ENCODE data around the gene RPS6KA5.

GRCh38 chr14:91008759-91009409, 51.6 kb downstream of the RPS6KA5 start:
- TF ChIP-seq CTCF (IDR thresholded peaks at IDR 0.05) = no peak
- no peak for TF ChIP-seq POLR2A (IDR thresholded peaks at IDR 0.05)
- TF ChIP-seq EP300 (IDR thresholded peaks at IDR 0.05) = no peak

Measured in gastroesophageal sphincter (tissue), 3 donors.